ENCODE data around the gene CUL3.
"Not testable (repeated sequence)": the region's sequence is repeated elsewhere in the genome, so short reads cannot be mapped to it uniquely, and the experiment has no call there.

CUL3 gene

DNA sequence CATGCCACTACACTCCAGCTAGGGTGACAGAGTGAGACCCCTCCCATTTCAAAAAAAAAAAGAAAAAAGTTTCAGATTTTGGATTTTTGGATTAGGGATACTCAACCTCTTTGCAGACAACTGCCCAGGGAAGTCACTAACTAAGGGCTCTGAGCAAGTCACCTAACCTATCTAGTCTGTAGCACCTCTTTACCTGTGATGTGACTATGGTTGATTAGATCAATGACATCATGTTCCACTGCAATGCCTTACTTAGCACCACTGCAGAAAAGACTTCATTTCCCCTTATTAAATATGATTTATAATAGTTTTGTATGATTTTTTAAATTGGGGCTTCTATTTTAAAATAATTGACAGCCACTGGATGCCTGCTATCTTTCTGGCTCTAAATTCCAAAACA lies 41.2 kb downstream of the CUL3 start:
- no peak for DNase-seq (ENCODE audit: low read depth)

DNA sequence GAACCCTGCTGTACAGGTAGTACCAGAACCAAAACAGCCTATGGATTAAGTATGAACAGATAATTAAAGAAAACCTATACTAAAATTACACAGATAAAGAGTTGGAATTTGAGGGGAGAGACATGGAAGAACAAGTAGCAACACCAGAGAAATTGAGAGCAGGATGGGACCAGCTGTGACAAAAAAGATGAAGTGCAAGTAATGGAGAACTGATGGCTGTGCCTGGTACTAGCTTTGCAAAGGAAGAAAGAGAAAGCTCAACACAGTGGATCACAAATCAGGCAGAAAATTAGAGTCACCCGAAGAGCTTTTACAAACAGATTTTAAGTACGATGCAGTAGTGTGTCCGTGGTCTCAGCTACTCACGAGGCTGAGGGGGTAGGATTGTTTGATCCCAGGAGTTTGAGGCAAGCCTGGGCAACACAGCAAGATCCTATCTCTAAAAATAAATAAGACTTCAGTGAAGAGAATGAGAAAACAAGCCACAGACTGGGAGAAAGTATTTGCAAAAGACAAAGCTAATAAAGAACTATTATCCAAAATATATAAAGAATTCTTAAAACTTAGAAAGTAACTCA lies 46.5 kb downstream of the CUL3 start:
- DNase-seq (ENCODE audit: low read depth) = no peak

DNA sequence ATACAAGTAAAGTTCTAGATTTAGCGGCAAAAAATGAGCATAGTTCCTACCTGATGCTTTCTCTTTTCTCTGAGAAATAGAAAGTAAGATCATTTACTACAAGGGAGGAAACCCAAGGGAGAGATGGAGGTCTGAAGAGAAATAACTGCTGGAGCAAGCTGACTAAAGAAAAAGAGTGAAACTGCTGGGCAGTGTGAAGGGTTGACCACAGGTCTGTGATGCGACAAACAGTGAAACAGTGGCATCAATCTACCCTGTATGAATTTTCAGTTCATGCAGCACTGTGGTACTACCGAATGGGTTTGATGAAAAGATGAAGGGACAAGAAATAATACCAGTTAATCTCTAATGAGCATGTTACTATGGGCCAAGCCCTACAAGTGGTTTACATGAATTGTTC lies 52.2 kb downstream of the CUL3 start:
- no peak for DNase-seq (ENCODE audit: low read depth)

DNA sequence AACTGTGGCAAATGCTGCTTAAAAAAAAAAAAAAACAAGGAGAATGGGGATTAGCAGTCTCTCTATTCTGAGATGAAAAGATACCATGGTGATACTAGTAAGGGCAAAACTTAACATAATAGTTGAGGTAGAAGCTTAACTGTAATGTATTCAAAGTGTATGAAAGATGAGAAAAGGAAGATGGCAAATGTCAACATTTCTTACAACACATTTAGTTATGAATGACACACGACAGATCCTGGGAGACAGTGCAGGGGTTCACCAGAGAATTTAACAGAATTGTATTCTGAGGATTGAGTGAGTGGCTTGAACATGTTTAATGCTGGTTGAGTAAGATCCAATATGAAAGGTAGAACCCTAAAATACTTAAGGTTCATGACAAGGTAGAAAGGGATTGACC lies 52.7 kb downstream of the CUL3 start:
- DNase-seq (ENCODE audit: low read depth) = no peak

DNA sequence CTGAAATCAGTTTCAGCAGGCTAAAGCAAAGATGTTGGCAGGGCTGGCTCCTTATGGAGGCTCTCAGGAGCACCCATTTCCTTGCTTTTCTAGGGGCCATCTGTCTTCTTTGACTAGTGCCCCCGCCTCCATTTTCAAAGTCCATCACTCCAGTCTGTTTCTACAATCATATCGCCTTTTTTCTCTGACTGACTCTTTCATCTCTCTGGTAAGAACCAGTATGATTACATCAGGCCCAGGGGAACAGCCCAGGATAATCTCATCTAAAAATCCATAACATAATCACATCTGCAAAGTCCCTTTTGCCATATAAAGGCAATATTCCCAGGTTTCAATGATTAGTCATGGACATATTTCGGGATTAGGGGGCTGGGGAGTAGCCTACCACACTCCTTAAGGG lies 57.0 kb downstream of the CUL3 start:
- DNase-seq (ENCODE audit: low read depth) = no peak

DNA sequence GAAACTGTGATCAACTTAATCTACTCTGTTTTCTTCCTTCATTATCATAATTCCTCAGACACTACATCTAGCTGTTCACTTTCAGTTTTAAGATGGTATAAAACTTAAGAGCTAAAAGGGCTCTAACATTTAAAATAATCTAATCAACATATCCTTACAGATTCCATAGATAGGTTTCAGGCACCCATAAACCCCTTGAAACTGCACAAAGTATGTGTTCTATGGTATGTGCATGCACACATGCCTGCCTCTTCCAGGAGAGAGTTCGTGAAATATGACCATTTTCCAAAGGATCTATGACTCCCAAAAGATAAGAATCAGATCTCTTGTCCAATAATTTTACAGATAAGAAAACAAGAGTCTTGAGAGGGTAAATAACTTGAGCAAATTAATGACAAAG lies 59.4 kb downstream of the CUL3 start:
- DNase-seq (ENCODE audit: low read depth) = no peak

DNA sequence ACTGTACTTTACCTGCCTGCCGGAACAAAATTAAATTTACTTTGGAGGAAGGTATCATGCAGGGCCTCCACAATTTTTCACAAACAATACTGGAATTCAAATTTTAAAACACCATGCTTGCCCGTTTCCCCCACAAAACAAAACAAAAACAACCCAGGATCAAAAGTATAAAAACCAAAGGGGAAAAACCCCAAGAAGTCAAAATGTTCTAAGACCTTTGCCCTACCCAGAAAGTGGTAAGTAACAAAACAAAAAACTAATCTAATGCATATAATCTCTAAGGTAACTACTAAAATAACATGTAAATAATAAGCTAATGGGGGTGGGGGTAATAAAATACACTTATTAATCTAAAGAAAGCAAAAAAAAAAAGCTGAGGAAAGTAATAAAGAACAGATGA lies 60.5 kb downstream of the CUL3 start:
- DNase-seq (ENCODE audit: low read depth) = no peak

DNA sequence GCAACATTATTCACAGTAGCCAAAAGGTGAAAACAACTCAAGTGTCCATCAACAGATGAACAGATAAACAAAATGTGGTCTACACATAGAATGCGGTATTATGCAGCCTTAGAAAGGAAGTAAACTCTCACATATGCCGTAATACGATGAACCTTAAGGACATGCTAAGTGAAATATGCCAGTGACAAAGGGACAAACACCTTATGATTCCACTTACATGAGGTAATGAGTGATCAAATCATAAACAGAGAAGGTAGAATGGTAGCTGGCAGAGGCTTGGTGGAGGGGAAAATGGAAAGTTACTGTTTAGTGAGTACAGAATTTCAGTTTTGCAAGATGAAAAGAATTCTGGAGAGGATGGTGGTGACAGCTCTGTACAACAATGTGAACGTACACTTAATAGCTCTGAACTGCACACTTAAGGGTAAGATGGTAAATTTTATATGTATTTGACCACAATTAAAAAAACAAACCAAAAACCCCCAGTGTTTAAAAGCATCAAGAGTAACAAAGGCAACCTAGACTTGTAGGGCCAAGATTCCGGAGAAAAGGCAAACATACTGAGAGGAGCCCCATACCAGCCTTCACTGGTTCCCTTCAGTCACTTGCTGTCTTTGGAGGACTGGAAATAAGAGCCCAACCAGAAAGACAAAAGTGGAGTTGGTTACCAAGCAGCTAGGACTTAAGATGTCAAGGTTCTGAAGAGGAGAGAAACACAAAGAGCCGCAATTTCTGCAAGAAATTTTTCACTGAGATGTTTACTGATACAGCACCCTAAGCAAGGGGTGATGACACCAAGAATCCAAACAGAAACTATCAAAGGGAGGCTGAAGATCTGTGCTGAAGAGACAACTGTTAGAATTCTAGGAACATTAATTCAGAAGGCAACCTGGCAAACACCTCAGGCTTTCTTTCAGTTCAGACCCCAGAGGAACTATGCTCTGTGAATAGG lies 61.3 kb downstream of the CUL3 start:
- DNase-seq (ENCODE audit: low read depth) = no peak

DNA sequence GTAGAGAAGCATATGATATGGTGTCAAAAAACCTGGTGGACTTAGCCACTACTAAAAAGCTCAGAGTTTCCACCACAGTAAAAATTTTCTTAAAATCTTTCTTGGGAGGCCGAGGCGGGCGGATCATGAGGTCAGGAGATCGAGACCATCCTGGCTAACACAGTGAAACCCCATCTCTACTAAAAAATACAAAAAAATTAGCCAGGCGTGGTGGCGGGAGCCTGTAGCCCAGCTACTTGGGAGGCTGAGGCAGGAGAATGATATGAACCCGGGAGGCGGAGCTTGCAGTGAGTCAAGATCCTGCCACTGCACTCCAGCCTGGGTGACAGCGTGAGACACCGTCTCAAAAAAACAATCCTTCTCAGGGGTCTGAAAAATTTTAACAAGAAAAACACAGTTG lies 62.7 kb downstream of the CUL3 start:
- not testable (repeated sequence) for DNase-seq (ENCODE audit: low read depth)

DNA sequence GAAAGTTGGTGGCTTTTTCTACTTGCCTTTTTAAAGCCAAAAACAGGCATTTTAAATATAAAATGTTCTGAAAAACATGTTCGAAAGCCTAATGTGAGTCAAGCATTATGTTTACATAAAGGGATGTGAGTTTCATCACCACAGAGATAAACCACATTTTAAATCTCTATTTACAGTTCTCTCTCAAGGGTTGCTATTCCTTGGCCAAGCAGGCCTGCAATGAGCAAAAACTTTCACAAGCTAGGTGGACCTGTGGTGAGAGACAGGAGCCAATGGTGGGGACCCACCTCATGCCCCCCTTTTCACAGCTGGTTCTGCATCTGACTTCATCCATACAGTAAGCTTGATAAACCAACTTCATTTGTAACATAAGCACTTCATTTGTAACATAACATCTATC lies 65.1 kb downstream of the CUL3 start:
- DNase-seq (ENCODE audit: low read depth) = no peak

DNA sequence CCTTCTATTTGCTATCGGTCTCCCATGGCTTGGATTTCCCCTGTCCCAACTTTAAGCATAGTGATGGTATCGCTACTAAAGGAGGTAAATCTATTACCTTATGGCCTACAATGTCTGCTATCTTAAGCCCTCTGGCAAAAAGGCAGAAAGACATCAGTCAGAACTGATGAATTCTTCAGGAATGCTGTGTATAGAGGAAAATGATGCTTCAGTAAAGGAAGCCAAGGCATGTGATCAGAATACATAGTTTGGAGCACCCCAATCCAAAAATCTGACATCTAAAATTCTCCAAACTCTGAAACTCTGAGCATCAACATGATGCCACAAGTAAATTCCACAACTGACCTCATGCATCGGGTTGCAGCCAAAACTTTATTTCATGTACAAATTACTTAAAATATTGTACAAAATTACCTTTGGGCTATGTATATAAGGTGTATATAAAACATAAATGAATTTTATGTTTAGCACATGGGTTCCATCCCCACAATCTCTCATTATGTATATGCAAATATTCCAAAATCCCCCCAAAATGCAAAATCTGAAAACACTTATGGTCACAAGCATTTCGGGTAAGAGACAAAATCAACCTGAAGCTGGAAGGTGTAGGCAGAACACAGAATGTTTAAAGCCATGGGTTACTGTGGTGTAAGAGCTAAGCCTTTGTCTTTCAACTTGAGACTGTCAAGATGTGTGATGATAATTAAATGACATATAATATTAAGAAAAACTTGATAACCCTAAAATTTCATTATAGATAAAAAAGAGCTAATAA lies 66.2 kb downstream of the CUL3 start:
- DNase-seq (ENCODE audit: low read depth) = no peak

DNA sequence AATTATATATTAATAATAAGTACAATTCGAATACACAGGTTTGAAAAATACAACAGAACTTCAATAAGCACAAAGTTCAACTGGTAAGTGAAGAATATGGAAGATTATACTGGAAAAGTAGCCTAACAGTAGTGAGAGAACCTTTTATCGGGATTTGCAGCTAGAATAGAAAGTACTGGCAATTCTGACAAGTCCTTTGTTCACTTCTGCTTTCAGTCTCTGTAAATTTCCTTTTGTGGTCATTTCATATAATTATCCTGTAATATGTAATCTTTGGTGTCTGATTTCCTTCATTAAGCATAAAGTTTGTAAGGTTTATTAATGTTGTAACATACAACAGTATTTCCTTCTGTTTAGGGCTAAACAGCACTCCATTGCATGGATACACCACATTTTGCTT lies 67.2 kb downstream of the CUL3 start:
- no peak for DNase-seq (ENCODE audit: low read depth)

DNA sequence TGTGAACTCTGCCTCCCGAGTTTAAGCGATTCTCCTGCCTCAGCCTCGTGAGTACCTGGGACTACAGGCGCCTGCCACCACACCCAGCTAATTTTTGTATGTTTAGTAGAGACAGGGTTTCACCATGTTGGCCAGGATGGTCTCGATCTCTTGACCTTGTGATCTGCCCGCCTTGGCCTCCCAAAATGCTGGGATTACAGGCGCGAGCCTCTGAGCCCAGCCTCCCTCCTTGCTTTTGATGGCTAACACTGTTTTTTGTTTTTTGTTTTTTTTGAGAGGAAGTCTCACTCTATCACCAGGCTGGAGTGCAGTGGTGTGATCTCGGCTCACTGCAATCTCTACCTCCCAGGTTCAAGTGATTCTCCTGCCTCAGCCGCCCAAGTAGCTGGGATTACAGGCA lies 68.8 kb downstream of the CUL3 start:
- DNase-seq (ENCODE audit: low read depth) = not testable (repeated sequence)

DNA sequence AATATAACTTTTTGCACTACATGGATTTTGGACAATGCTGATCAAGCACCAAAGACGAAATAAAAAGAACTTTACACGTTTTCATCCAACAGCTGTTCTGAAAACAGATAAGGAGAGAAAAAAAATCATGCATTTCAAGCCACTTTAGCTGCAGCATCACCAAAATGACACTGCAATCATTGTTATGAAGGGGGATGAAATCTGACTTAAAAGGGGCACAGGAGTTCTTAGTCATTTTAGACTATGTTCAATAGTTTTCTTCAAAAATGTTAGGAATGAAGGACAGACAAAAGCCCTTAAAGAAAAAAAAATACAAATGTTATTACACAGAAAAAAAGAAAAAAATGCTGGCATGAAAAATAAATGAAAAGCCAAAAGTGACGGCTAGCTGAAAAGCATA lies 71.2 kb downstream of the CUL3 start:
- DNase-seq (ENCODE audit: low read depth) = no peak

DNA sequence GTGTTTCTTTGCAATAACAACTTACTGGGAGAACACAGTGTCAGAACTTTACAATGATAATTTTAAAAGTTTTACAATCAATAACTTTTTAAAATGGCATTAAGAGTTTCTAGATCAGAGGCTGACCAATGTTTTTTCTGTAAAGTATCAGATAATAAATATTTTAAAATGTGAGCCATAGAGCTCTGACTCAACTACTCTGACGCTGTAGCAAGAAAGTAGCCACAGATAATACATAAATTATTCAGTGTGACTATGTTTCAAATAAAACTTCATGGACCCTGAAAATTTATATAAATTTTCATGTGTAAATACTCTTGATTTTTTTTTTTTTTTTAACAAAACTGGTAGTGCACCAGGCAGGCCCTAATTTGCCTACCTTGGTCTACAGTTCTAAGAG lies 77.4 kb downstream of the CUL3 start:
- no peak for DNase-seq (ENCODE audit: low read depth)

DNA sequence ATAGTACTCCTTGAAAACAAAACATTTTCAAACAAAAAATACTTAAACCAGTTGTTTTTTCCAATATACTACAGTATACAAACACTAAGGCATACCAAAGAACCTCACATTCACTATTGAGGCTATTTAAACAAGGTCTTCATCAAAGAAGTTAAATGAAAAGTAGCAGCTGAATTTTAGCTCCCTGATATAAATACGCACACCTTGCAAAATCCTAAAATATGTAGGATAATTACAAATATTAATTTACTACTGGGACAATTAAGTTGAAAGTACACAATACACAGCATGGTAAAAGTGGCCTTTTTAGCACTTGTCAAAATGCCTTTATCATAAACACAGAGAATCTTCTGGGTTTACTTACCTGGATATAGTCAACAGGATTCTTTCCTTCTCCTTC lies 78.7 kb downstream of the CUL3 start:
- DNase-seq (ENCODE audit: low read depth) = no peak

DNA sequence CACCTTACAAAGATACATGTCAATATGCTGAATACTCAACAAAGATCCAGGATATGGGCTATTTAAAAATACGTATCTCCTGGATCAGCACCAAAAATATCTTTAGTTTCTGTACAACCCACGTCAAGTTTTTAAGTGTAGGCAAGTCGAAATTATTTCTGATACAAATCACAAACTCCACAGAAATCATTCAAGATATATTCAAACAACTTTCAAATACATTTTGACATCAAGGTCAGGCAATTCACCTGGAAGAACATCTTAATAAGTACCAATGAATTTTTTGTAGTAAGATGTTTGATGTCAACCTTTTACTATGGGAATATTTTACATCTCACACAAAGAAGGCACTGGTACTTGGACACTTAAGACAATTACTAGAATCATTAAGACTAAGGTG lies 86.2 kb downstream of the CUL3 start:
- no peak for DNase-seq (ENCODE audit: low read depth)

DNA sequence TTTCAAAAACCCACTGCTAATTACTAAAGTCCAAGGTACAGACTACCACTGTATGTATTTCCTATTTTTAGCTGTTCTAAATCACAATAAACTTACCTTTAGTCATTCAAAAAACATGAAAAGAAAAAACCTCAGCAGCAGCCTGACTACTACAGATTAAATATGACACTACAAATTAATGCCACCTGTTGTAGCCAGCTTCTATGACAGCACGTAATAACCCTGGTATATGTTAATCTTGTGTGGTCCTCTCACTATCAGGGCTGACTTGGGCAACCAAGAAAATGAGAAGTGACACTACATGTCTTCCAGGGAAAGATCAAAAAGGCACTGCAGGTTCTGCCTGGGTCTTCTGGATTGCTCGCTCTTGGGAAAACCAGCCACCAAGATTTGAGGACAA lies 92.6 kb downstream of the CUL3 start:
- DNase-seq (ENCODE audit: low read depth) = no peak

DNA sequence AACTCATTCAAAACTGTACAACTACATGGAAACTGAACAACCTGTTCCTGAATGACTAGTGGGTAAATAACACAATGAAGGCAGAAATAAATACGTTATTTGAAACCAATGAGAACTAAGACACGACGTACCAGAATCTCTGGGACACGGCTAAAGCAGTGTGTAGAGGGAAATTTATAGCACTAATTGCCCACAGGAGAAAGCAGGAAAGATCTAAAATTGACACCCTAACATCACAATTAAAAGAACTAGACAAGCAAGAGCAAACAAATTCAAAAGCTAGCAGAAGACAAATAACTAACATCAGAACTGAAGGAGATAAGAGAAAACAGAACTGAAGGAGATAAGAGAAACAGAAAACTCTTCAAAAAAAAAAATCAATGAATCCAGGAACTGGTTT lies 97.2 kb downstream of the CUL3 start:
- not testable (repeated sequence) for DNase-seq (ENCODE audit: low read depth)

DNA sequence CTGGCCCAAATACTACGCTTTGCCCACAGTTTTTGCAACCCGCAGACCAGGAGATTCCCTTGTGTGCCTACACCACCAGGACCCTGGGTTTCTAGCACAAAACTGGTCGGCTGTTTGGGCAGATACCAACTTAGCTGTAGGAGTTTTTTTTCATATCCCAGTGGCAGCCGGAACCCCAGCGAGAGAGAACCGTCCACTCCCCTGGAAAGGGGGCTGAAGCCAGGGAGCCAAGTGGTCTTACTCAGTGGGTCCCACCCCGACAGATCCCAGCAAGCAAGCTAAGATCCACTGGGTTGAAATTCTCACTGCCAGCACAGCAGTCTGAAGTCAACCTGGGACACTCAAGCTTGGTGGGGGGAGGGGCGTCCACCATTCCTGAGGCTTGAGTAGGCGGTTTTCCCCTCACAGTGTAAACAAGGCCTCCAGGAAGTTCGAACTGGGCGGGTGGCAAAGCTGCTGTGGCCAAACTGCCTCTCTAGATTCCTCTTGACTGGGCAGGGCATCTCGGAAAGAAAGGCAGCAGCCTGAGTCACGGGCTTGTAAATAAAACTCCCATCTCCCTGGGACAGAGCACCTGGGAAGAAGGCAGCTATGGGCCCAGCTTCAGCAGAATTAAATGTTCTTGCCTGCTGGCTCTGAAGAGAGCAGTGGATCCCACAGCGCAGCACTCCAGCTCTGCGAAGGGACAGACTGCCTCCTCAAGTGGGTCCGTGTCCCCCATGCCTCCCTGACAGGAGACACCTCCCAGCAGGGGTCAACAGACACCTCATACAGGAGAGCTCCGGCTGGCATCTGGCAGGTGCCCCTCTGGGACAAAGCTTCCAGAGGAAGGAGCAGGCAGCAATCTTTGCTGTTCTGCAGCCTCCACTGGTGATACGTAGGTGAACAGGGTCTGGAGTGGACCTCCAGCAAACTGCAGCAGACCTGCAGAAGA lies 99.8 kb downstream of the CUL3 start:
- not testable (repeated sequence) for DNase-seq (ENCODE audit: low read depth)

DNA sequence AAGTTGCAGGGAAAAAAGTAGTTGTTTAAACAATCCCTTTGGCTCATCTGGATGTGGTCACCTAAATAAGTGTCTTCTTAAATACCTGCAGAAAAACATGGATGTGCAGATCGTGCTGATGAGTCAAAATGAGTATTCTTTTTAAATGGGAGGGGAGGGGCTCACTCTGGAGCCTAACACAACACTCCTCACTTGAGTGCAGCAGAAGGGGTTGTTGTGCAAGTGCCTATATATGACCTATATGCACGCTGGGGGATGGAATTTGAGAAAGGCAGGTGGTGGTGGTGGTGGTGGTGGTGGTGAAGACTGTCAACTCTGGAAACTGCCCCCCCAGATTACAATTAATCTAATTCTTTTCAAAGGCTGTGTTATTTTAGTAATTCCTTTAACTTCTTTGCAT lies 105.3 kb downstream of the CUL3 start:
- DNase-seq (ENCODE audit: low read depth) = no peak

DNA sequence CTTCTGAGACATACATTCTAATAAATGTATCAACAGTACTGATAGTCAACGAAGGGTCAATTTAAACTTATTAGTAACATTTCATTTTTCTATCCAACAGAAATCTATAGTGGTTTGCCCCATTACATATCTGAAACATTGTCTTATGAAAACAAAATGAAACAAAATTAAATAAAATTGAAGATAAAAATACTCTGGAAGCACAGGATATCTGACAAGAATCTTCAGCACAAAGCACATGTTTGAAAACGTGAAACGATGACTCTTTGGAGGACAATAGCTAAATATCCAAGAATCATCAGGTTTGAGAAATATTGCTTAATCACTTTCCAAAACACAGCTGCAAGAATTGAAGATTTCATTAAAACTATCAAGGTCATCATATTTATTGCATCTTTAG lies 112.3 kb downstream of the CUL3 start:
- no peak for DNase-seq (ENCODE audit: low read depth)
